GM21723 (cell line): ENCODE measurements around the gene TNFSF9.

Experiments used
- ATAC-seq: cut with Tn5 transposase; IDR thresholded peaks from one replicate; pipeline ENCODE4 v1.9.1; 2021; ENCODE audit warnings: mild to moderate bottlenecking, moderate library complexity; ENCODE audit not compliant: unreplicated experiment

Gene TNFSF9

GRCh38 chr19:6530386-6531162 is at the start of gene TNFSF9:
TSS of gene TNFSF9 (plus strand) at chr19:6531026. CDS start at chr19:6531037, 11 bp downstream.
- no peak for ATAC-seq

GRCh38 chr19:6481541-6482342 is 49.1 kb upstream of the TNFSF9 start, which contains the start of gene DENND1C:
TSS of gene DENND1C (minus strand) at chr19:6481787. CDS start at chr19:6481695, 92 bp downstream.
- peak; percentile 72 for ATAC-seq

GRCh38 chr19:6482343-6482686 is 48.5 kb upstream of the TNFSF9 start:
- no peak for ATAC-seq

DNA sequence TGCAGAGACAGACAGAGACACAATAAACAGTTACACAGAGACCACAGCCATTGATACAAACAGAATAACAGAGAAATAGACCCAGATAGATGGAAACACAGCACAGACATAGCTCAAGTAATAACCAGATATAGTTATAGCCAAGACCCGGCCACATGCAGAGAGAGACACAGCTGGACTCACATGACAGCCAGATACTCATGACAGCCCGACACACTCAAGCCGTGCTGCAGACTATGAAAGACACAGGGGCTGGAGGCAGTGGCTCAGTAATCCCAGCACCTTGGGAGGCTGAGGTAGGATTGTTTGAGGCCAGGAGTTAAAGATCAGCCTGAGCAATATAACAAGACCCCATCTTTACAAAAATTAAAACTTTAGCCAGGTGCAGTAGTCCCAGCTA is 47.6 kb upstream of the TNFSF9 start:
- ATAC-seq = no peak

- ATAC-seq = no peak
Observed at GRCh38 chr19:6484230-6484629, 46.6 kb upstream of the TNFSF9 start.

GRCh38 chr19:6484831-6485230 is 46.0 kb upstream of the TNFSF9 start:
- ATAC-seq = no peak

GRCh38 chr19:6489278-6490061 is 41.4 kb upstream of the TNFSF9 start:
- peak; percentile 78 for ATAC-seq

- ATAC-seq = no peak
Observed at GRCh38 chr19:6490134-6490533, 40.7 kb upstream of the TNFSF9 start.

DNA sequence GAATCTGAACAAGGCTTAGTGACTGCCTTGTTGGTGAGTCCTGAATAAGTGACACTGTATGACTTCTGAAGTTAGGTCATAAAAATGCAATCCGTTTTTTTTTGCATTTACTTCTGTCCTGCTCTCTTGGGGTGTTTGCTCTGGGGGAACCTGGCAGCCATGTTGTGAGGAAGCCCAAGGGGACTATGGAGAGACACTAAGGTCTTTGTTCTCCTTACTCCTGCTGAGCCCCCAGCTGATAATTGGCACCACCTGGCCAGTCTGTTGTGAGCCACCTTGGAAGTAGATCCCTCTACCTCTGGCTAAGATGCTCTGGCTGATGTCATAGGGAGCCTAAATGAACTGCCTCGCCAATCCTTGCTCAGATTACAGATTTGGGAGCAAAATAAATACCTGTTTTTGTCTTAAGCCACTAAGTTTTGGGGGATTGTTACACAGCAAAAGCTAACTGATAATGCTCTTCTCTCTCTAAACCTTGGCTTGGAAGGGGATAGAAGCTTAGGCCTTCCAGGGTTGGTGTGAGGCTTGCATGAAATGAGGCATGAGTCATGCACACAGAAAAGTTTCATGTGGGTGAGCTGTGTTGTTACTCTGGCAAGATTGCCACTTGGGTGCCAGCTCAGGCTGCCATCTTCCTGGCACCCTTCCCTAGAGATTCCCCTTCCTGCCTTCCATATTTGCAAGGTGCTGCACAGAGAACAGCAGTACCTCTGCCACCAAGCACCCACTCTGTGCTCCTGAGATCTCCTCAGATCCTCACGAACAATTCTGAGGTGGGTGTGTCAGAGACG is 38.8 kb upstream of the TNFSF9 start:
- no peak for ATAC-seq

DNA sequence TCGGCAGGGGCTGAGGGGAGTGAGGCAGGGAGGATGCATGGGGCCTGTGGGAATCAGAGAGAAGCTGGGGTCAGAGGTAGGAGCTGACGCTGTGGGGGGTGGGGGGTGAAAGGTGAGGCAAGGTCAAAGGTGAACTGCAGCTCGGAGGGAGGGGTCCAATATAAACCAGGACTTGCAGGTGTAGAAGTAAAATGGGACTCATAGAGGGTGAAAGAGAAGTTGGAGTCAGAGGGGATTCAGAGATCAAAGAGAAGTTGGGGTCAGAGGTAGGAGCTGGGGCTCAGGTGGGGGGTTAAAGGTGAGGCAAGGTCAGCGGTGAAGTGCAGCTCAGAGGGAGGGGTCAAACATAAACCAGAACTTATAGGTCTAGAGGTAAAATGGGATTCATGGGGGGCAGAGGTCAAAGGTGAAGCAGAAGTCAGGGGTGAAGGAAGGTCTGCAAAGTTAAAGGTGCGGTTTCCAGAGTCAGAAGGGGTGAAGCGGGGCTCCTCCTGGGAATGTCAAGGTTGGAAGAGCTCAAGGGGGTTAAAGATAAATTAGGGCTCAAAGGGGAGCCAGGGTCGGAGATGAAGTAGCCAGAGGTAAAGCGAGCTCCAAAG is 36.3 kb upstream of the TNFSF9 start:
- no peak for ATAC-seq

- no peak for ATAC-seq
Observed at GRCh38 chr19:6495947-6496346, 34.9 kb upstream of the TNFSF9 start.

- ATAC-seq = no peak
Observed at GRCh38 chr19:6498294-6499036, 32.4 kb upstream of the TNFSF9 start.

- no peak for ATAC-seq
Observed at GRCh38 chr19:6499052-6499790, 31.6 kb upstream of the TNFSF9 start.

DNA sequence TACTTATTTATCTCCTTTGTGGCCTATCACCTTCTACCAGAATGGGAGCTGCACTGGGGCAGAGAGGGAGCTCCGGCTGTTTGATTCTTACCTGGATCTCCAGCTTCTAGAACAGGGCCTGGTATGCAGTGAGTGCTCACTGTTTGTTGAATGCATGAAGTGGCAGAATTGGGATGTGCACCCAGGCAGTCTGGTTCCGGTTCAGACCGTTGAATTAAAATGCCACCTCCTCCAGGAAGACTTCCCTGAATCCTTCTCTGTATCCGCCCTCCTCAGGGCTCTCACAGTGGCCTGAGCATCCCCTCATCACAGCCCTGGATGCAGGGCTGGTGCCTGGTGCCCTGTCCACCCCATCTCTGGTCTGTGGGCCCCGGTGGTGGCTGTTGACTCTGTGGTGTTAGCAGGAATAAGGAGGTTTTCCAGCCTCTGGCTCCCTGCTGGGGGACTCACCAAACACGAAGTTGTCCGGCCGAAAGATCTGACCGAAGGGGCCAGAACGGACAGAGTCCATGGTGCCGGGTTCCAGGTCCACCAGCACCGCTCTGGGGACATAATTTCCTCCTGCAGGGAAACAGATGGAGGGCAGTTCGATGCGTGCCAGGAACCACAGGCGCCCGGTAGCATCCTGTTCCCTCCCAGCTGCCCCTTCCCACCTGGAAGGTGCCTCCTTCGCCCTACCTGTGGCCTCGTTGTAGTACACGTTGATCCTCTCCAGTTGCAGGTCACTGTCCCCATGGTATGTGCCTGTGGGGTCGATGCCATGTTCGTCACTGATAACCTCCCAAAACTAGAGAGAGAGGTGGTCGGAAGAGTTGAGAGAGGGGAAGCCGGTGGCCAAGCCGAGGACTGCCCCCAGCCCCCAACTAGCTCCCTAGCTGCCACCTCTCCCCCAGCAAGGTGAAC is 29.7 kb upstream of the TNFSF9 start:
- ATAC-seq = no peak

GRCh38 chr19:6501740-6502648 is 28.8 kb upstream of the TNFSF9 start, which contains the start of gene TUBB4A:
TSS of gene TUBB4A (minus strand) at chr19:6502309. CDS start at chr19:6502212, 97 bp downstream.
- no peak for ATAC-seq

DNA sequence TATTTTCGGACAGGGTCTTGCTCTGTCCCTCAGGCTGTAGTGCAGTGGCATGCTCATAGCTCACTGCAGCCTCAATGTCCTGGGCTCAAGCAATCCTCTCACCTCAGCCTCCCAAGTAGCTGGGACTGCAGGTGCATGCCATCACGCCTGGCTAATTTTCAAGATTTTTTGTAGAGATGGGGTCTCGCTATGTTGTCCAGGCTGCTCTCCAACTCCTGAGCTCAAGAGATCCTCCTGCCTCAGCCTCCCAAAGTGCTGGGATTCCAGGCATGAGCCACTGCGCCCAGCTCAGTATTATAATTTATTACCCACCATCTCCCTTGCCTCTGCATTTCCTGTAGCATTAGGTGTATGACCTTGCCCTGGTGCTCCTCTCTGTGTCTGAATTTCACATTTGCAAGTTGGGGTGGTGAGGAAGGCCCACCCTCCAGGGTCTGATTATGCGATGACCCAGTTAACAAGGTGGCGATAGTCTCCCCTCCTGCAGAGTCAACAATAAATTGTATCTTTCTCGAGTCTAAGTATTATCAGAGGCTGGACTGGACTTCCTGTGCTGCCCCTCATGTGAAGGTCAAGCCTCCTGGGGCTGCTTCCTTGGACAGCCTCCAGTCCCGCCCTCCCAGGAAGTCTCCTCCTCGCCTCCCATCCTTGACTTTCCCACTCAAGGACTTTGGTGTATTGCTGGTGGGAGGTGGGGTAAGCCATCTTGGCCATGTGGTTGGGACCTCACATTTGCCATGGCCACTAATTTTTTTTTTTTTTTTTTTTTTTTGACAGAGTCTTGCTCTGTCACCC is 27.2 kb upstream of the TNFSF9 start:
- no peak for ATAC-seq
